KMS-11 (cell line): ENCODE results near the gene MSMP.

Experiments used
- H2AFZ ChIP-seq: fragments of 200-600 bp; sonication (generic); 2 replicates; pipeline ENCODE4 v1.6.1; 2016; ENCODE audit warnings: antibody characterized with exemption, mixed run types, low read depth
- H3K27ac ChIP-seq: fragments of 200-600 bp; sonication (generic); 2 replicates; pipeline ENCODE4 v1.6.1; 2016; ENCODE audit warnings: mild to moderate bottlenecking, mixed run types
- H3K27me3 ChIP-seq: fragments of 200-600 bp; sonication (generic); 2 replicates; pipeline ENCODE4 v1.6.1; 2017; ENCODE audit warnings: mild to moderate bottlenecking, low read depth, mixed run types, moderate library complexity; ENCODE audit not compliant: insufficient read depth
- H3K36me3 ChIP-seq: fragments of 200-600 bp; sonication (generic); 2 replicates; pipeline ENCODE4 v1.6.1; 2017; ENCODE audit warnings: mild to moderate bottlenecking, mixed run types; ENCODE audit not compliant: insufficient read depth
- H3K4me1 ChIP-seq: fragments of 200-600 bp; sonication (generic); 2 replicates; pipeline ENCODE4 v1.6.1; 2016; ENCODE audit warnings: mild to moderate bottlenecking, low read depth, mixed run types; ENCODE audit not compliant: poor library complexity, severe bottlenecking
- H3K4me2 ChIP-seq: fragments of 200-600 bp; sonication (generic); 2 replicates; pipeline ENCODE4 v1.7.0; 2016; ENCODE audit warnings: mild to moderate bottlenecking, mixed run types
- H3K4me3 ChIP-seq: fragments of 200-600 bp; sonication (generic); IDR thresholded peaks from 2 replicates; pipeline ENCODE4 v1.6.1; 2017; ENCODE audit warnings: low read depth, low read length, mixed read lengths; ENCODE audit not compliant: insufficient read depth
- H3K79me2 ChIP-seq: fragments of 200-600 bp; sonication (generic); 2 replicates; pipeline ENCODE4 v1.6.1; 2016; ENCODE audit warnings: low read depth, mixed run types; ENCODE audit not compliant: insufficient read depth
- H3K9ac ChIP-seq: fragments of 200-600 bp; sonication (generic); 2 replicates; pipeline ENCODE4 v1.6.1; 2016; ENCODE audit warnings: mild to moderate bottlenecking, mixed run types
- H4K20me1 ChIP-seq: fragments of 200-600 bp; sonication (generic); 2 replicates; pipeline ENCODE4 v1.6.1; 2016; ENCODE audit warnings: mild to moderate bottlenecking, mixed run types; ENCODE audit not compliant: insufficient read depth
- CTCF ChIP-seq: fragments of 200-600 bp; sonication (generic); conservative IDR thresholded peaks from 2 replicates; pipeline ENCODE4 v1.6.1; 2017; ENCODE audit warnings: low read depth, mild to moderate bottlenecking, antibody characterized with exemption, low read length, moderate library complexity, mixed read lengths

MSMP gene

GRCh38 chr9:35706951-35707350 lies 47.1 kb downstream of the MSMP start:
- H3K4me3 ChIP-seq = no peak overlapping the region
- no peak overlapping the region for H3K4me2 ChIP-seq
- H2AFZ ChIP-seq = no peak overlapping the region
- H3K79me2 ChIP-seq = no peaks in the 10 kb centered on the region
- H4K20me1 ChIP-seq = no peaks in the 10 kb centered on the region
- no peak overlapping the region for H3K9ac ChIP-seq
- TF ChIP-seq CTCF = no peak
- no peaks in the 10 kb centered on the region for H3K36me3 ChIP-seq
- no peaks in the 10 kb centered on the region for H3K27me3 ChIP-seq
- no peak overlapping the region for H3K27ac ChIP-seq
- peaks cover 3% of the 10 kb centered on the region for H3K4me1 ChIP-seq

- H2AFZ ChIP-seq = no peak overlapping the region
- H3K4me1 ChIP-seq = no peaks in the 10 kb centered on the region
- no peaks in the 10 kb centered on the region for H4K20me1 ChIP-seq
- no peak overlapping the region for H3K4me2 ChIP-seq
- no peak for TF ChIP-seq CTCF
- H3K4me3 ChIP-seq = no peak overlapping the region
- no peaks in the 10 kb centered on the region for H3K36me3 ChIP-seq
- no peaks in the 10 kb centered on the region for H3K27me3 ChIP-seq
- H3K9ac ChIP-seq = no peak overlapping the region
- no peak overlapping the region for H3K27ac ChIP-seq
- H3K79me2 ChIP-seq = no peaks in the 10 kb centered on the region
Observed at GRCh38 chr9:35705836-35706430, 48.1 kb downstream of the MSMP start.

- TF ChIP-seq CTCF = no peak
- Histone ChIP-seq H3K9ac (no peak overlapping the region), H3K27me3 (no peaks in the 10 kb centered on the region), H3K4me3 (no peak overlapping the region), H2AFZ (no peak overlapping the region), H3K4me1 (no peaks in the 10 kb centered on the region), H3K36me3 (no peaks in the 10 kb centered on the region), H3K79me2 (no peaks in the 10 kb centered on the region), H4K20me1 (no peaks in the 10 kb centered on the region), H3K27ac (no peak overlapping the region), H3K4me2 (no peak overlapping the region)
Observed at GRCh38 chr9:35705372-35705771, 48.7 kb downstream of the MSMP start.

- Histone ChIP-seq H2AFZ (no peak overlapping the region), H4K20me1 (no peaks in the 10 kb centered on the region), H3K9ac (no peak overlapping the region), H3K4me3 (no peak overlapping the region), H3K4me1 (no peaks in the 10 kb centered on the region), H3K4me2 (no peak overlapping the region), H3K27ac (no peak overlapping the region), H3K36me3 (no peaks in the 10 kb centered on the region; the same call in 1 of the 2 replicates), H3K27me3 (no peaks in the 10 kb centered on the region), H3K79me2 (no peaks in the 10 kb centered on the region)
- no peak for TF ChIP-seq CTCF
Observed at GRCh38 chr9:35703906-35704672, 50.0 kb downstream of the MSMP start.
